ENCODE results near the gene ASGR1.

Gene ASGR1

DNA sequence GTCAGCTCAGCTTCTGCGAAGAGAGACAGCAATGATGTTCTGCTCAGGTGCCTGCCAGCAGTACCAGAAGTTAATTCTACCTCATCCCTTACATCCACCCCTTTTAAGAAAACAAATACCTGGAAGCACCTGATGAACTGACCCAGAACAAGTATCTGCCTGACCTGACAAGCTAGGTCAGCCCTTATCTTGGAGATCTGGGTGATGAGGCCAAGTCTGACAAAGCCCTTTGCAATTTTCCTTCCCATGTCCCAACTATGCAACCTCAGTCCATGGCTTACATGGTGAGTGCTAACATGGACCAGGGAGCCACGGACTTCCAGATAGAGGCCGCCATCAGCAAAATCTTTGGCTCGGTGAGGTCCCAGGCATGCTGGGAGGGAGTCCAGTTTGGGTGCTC, 44.2 kb upstream of the ASGR1 start:
- H3K4me3 ChIP-seq (ENCODE audit: low read depth, low read length), result no peak overlapping the region
- TF ChIP-seq, protein P1, sequence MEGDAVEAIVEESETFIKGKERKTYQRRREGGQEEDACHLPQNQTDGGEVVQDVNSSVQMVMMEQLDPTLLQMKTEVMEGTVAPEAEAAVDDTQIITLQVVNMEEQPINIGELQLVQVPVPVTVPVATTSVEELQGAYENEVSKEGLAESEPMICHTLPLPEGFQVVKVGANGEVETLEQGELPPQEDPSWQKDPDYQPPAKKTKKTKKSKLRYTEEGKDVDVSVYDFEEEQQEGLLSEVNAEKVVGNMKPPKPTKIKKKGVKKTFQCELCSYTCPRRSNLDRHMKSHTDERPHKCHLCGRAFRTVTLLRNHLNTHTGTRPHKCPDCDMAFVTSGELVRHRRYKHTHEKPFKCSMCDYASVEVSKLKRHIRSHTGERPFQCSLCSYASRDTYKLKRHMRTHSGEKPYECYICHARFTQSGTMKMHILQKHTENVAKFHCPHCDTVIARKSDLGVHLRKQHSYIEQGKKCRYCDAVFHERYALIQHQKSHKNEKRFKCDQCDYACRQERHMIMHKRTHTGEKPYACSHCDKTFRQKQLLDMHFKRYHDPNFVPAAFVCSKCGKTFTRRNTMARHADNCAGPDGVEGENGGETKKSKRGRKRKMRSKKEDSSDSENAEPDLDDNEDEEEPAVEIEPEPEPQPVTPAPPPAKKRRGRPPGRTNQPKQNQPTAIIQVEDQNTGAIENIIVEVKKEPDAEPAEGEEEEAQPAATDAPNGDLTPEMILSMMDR (IDR thresholded peaks at IDR 0.05; ENCODE audit: low read depth, low read length), result no peak

DNA sequence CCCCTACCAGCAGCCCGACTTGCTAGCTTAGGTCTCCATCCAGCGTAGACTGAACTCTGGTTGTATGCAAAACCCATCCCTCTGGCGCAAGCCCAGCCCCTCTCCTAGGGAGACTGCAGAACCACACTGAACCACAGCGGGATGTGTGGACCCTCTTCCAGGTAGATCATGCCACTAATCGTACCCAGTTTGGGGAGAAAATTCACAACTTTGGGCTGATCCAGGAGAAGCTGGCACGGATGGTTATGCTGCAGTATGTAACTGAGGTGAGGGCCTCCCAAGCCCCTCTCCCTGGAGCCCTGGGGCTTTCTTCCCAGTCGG, 43.8 kb upstream of the ASGR1 start:
- H3K4me3 ChIP-seq (ENCODE audit: low read depth, low read length), result no peak overlapping the region
- TF ChIP-seq, protein P1 (IDR thresholded peaks at IDR 0.05; ENCODE audit: low read depth, low read length), result no peak

DNA sequence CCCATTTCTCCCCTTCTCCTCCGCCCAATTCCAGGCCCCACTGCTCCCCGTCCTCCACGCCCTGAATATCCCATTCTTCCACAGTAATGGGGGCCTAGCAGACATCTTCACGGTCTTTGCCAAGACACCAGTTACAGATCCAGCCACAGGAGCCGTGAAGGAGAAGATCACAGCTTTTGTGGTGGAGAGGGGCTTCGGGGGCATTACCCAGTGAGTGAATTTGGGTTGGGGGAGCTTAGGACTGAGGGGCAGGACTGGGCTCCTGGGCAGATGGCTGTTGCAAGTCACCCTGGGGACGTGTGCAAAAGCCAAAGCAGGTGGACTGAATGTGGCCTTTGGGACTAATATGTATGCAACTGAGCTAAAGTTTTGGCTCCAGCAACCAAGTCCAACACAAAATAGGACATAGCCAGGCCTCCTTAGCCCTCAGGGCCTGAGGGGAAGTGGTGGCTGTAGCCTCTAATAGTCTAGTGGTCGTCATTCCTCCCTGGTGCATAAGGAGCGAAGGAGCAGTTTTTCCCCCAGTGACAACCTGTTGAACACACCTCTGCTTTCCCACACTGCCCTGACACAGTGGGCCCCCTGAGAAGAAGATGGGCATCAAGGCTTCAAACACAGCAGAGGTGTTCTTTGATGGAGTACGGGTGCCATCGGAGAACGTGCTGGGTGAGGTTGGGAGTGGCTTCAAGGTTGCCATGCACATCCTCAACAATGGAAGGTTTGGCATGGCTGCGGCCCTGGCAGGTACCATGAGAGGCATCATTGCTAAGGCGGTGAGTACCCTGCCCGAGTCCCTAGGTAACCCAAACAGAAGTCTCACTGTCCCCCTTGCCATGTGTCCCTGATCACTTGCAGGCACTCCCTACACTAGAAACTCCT, 43.2 kb upstream of the ASGR1 start:
- TF ChIP-seq, protein P1 (IDR thresholded peaks at IDR 0.05; ENCODE audit: low read depth, low read length), result no peak
- no peak overlapping the region for H3K4me3 ChIP-seq (ENCODE audit: low read depth, low read length)

DNA sequence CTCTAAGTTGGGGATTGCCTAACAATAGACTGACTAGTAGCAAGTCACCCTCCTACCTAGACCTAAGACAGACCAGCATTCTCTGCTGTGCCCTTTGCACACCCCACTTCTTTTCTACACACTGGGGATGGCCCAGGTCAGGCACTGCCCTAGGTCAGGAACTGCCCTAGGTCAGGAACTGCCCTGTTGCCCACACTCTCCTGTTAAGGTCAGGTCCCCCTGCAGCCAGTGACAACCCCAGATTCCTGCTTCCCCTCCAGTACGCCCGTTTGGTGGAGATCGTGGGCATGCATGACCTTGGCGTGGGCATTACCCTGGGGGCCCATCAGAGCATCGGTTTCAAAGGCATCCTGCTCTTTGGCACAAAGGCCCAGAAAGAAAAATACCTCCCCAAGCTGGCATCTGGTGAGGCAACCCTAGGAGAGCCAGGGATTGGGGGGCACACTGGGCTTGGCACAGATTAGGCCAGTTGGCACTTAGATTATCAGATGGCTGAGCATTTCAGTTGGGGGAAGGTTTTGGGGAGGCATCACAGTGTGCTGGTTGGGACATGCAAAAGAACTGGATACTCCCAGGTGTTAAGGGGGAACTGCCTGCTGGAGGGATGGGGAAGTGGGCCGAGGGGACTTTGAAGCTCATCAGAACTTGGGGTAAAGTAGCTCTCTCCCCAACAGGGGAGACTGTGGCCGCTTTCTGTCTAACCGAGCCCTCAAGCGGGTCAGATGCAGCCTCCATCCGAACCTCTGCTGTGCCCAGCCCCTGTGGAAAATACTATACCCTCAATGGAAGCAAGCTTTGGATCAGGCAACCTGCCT, 42.3 kb upstream of the ASGR1 start:
- H3K4me3 ChIP-seq (ENCODE audit: low read depth, low read length), result no peak overlapping the region
- TF ChIP-seq, protein P1 (IDR thresholded peaks at IDR 0.05; ENCODE audit: low read depth, low read length), result no peak

DNA sequence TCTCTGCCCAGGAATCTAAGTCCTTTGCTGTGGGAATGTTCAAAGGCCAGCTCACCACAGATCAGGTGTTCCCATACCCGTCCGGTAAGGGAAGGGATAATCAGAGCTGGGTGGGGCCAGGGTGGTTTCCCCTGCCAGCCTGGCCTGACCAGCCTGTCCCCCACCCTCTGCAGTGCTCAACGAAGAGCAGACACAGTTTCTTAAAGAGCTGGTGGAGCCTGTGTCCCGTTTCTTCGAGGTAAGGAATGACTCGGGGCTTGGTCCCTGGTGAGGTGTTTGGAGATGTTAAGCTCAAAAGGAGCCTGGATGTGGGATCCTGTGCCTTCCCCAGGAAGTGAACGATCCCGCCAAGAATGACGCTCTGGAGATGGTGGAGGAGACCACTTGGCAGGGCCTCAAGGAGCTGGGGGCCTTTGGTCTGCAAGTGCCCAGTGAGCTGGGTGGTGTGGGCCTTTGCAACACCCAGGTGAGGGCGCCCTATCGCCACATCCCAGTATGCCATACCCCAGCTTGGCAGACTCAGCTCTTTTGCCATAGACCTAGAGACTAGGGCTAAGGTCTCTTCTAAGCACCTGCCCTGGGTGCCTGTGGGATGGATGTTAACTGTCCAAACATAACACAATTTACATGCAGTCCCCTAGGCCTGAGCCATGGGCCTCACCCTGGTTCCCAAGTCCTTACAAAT, 41.6 kb upstream of the ASGR1 start:
- H3K4me3 ChIP-seq (ENCODE audit: low read depth, low read length), result peak overlapping the region; percentile 92
- TF ChIP-seq, protein P1 (IDR thresholded peaks at IDR 0.05; ENCODE audit: low read depth, low read length), result peak; percentile 48

DNA sequence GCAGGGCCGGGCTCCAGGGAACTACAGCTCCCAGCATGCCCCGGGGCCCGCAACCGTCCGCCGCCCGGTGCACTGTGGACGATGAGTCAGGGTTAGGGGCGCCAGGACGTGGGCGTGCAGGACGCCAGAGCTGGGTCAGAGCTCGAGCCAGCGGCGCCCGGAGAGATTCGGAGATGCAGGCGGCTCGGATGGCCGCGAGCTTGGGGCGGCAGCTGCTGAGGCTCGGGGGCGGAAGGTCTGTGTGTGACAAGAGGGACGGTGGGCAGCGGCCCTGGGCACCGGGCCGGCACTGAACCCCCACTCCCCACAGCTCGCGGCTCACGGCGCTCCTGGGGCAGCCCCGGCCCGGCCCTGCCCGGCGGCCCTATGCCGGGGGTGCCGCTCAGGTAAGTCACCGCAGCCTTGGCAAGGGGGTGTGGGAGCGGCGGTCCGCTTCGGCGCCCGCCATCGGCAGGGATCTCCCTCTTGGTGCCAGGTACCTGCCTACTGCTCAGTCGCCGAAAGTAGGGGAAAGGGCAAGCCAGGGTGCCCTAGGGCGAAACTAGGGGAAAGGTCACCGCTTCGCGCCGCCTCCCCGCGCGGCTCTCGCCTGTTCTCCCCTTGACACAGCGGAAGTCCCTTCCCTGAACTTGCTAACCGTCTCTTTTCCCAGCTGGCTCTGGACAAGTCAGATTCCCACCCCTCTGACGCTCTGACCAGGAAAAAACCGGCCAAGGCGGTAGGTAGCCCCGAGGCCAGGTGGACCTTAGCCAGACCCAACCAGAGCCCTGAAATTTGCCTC, 40.8 kb upstream of the ASGR1 start, which contains the start of the genes ACADVL and DLG4:
Gene ACADVL (plus strand): TSS at position 127 of the 781 bp plus-strand sequence. CDS start 47 bp downstream, at position 174.
Gene DLG4 (minus strand): TSS at position 25 of the 781 bp plus-strand sequence.
- TF ChIP-seq, protein P1 (IDR thresholded peaks at IDR 0.05; ENCODE audit: low read depth, low read length), result no peak
- peak within 1 kb of the TSS; percentile 92 for H3K4me3 ChIP-seq (ENCODE audit: low read depth, low read length)
